GM21717 (cell line): Measurements from ENCODE around the gene TEX101.
A peak's percentile ranks its signal among the peaks of the same experiment; 100 is the strongest.

Source experiments
- ATAC-seq: cut with Tn5 transposase; IDR thresholded peaks from one replicate; pipeline ENCODE4 v1.9.1; 2021; ENCODE audit warnings: mild to moderate bottlenecking, moderate library complexity; ENCODE audit not compliant: unreplicated experiment

The TEX101 gene

DNA sequence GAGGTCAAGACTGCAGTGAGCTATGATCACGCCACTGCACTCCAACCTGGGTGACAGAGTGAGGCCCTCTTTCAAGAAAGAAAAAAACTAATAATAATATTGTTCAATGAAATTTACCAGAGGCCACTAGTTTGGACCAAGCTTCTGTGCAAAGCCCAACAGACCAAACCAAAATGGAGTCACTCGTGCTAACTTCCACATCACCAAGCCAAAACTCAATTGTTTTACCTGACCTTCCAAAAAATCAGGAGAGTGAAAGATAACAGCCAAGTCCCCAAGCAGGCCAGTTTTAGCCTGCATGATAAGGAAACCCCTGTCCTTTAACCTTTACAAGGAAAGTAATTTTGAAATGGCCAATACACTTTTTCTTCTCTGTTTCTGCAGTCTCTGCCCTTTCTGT, 30.7 kb downstream of the TEX101 start:
- no peak for ATAC-seq

DNA sequence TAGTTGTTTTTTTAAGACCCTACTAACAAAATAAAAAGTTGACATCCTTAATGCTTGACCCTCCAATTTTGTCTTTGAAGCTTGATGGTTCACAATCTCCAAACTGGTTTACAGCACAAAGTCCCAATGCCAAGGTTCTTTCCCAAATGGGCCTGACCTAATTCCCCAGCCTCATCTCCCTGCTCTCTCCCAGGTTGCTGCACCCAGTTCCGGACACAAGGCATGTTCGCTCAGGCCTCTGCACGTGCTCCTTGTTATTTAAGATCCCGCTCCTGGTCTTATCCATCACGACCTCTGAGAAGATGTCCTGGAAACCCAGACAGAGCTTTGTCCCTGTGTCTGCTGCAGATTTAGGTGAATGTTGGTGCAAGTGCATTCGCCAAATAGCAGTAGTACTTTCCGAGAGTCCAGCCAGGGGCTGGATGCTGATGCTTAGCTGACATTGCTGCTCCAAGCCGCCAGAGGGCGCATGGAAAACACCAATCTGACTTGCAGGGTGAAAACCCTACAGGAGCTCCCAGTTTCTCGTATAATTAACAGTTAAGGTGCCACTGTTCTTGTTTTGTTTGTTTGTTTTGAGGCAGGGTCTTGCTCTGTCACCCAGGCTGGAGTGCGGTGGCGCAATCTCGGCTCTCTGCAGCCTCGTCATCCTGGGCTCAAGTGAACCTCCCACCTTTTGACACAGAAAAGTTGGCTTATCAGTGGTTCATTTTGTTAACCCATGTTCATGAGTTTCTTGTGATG, 32.2 kb downstream of the TEX101 start:
- no peak for ATAC-seq

DNA sequence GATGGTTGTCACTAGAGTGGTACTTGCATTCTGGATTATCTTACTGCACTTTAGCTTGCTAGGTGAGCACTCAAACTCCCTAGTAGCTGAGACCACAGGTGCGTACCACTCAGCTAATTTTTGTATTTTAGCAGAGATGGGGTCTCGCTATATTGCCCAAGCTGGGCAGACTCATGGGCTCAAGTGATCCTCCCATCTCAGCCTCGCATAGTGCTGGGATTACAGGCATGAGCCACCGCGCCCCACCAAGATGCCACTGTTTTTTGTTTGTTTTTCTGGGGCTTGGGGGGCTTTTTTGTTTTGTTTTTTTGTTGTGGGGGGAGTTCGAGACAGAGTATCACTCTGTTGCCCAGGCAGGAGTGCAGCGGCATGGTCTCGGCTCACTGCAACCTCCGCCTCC, 33.0 kb downstream of the TEX101 start:
- no peak for ATAC-seq

DNA sequence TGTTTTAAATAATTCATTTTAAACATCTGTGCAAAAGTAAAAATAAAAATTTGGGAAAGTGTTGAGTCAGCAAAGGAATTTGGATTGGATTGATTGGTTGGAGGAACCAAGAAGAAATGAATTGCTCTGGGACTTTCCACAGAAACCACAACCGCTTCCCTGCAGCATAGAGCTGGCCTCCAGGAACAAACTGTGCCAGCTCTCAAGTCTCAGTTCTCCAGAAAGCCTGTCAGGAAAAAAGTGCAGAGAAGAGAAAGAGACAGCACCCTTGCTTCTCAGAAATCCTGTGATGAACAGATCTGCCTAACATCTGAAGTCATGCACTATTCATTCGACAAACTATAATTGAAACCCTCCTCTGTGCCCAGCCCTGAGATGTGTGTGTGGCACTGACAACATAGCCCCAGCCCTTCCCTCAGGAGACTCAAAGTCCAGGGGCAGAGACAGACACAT, 35.9 kb downstream of the TEX101 start:
- no peak for ATAC-seq

DNA sequence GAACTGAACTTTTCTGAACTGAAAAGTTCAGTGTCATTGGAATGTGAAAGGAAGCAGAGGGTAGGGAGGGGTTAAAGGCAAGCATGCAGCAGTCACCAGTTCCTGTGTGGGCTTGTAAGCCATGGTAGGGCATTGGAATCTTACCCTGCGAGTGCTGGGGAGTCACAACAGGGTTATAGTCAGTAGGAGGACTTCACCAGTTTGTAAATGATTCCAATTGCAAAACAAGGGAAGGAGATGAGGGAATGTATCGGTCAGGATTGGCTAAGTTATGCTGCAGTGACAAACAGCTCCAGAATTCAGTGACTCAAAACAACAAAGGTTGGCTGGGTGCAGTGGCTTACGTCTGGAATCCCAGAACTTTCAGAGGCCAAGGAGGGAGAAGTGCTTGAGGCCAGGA, 37.9 kb downstream of the TEX101 start:
- no peak for ATAC-seq

DNA sequence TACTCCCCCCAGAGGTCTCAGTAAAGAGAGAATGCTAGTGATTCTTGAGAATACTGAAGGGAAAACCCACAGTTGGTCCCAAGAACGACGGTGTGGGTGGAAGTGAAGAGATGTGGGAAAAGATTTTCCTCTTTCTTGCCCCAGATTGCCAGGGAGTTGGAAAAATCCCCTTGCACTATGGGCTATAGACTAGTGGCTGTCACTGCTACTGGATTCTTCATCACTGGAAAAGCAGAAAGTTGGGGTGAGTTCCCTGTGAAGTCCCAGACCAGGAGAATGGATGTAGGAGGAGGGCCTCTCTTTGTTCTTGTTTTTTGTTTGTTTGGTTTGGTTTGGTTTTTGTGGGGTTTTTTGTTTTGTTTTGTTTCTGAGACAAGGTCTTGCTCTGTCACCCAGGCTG, 39.3 kb downstream of the TEX101 start:
- ATAC-seq: no peak

DNA sequence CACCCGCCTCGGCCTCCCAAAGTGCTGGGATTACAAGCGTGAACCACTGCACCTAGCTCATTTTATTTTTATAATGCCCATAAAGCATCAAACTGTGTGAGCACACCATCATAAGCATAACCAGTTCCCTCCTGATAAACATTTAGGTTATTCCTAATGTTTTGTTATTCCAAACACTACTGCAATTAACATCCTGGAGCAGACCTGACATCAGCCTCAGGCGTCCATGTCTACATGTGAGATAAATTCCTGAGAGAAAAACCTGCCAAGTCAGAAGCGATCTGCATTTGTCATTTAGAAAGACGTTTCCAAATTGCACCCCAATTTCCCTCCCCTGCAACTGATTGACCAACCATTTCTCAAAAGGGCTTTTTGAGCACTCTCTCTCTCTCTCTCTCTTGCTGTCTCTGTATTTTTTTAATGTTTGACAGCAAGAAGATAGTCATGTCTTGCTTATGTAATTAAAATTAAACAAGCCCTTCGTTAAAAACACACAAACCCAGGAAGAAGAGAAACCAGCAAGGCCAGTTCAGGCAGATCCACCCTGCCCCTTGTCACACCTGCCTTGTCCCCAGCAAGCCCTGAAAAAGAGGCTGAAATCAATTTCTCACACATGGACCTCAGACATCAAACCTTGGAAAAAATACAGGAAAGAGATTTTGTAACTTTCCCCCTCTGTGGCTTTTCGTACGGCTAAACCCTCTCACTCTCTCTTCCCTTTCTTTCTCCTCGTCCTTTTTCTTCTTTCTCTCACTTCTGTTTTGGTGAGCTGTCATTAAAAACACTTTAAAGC, 40.8 kb downstream of the TEX101 start:
- ATAC-seq: no peak

DNA sequence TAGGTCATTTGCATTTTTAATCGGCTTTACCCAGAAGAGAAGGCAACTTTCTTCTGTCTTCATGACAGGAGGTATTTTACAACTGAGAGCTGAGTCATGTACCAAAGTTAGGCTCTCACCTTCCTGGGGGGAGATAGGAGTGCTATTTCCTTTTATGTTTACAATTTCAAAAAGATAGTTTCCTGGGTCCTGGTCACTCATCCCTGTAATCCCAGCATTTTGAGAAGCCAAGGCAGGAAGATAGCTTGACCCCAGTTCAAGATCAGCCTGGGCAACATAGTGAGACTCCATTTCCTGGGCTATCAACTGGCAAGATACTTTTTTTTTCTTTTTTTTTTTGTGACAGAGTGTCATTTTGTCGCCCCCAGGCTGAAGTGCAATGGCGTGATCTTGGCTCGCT, 43.1 kb downstream of the TEX101 start:
- ATAC-seq: no peak

DNA sequence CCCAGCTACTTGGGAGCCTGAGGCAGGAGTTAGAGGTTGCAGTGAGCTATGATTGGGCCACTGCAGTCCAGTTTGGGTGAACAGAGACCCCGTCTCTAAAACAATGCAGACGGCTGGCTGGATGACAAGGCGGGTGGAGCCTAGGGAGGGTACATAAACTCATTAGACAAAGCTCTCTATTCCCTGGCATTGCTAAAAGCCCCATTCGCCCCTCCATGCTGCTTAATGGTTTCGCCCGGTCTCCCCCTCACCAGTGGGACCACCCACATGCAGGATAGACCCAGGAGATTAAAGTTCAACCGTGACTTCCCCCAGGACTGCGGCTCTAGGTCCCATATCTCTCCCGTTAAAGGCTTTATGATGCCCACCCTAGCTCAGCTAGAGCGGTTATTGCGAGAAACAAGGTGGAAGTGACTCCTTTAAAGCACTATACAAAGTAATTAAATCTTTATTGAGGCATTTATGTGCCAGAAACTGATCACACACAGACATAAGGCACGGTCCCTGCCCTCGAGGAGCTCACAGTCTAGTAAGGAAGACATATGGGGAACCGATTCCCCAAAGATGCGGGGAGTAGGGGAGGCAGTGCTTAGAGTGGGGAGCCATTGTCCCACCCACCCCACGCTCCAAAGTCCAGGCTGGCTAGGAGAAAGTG, 45.8 kb downstream of the TEX101 start:
- ATAC-seq: no peak

DNA sequence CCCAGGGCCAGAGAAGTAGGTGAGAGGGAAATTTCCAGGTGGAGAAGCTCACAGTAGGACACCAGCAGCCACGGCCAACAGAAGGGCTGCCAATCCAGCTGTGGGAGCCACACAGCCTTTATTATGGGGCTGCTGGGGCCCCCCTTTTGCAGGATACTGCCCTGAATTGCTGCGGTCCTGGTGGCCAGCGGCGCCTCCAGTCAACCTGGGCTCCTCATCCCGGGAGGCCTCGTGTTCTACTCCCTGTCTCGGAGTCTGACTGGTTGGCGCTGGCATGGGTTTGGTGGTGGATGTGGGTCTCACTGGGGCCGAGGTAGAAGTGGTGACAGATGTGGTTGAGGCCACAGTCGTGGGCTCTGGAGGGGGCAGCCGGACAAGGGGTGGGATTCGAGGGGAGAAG, 46.6 kb downstream of the TEX101 start:
- no peak for ATAC-seq

DNA sequence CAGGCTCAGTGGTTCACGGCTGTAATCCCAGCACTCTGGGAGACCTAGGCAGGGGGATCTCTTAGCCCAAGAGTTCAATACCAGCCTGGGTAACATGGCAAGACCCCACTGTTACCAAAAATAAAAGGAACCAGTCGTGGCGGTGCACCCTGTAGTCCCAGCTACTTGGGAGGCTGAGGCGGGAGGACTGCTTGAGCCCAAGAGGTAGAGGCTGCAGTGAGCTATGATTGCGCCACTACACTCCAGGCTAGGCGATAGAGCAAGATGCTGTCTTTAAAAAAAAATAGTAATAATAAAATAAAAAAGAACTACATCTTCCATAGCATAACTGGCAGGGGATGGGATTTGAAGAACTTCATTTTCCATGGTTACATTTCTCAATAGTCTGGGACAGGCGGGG, 47.7 kb downstream of the TEX101 start:
- no peak for ATAC-seq

DNA sequence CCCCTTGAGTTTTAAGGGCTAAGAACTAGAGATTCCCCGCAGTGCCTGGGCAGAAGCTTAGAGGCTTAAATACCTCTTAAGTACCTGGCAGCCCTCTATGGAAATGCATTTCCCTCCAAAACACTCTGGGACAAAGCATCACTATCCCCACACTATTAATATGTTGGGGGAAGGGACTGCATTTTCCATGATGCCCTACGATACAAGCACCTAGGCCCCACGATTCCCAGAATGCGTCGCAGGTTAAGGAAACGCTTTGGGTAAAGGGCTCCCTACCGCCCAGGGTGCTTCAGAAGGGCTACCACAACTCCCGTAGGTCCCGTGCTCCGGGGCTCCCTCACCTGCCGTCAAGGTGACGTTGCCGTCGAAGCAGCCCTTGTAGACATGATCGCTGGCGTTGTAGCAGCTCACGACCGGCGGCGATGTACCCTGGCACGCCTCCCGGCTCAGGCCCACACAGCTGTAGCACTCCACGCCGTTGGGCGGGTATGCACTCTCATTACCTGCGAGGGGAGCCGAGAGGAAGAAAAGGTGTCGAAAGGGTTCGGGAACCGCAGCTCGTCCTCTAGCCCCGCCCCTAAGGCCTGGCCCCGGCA, 48.2 kb downstream of the TEX101 start:
- ATAC-seq: no peak

DNA sequence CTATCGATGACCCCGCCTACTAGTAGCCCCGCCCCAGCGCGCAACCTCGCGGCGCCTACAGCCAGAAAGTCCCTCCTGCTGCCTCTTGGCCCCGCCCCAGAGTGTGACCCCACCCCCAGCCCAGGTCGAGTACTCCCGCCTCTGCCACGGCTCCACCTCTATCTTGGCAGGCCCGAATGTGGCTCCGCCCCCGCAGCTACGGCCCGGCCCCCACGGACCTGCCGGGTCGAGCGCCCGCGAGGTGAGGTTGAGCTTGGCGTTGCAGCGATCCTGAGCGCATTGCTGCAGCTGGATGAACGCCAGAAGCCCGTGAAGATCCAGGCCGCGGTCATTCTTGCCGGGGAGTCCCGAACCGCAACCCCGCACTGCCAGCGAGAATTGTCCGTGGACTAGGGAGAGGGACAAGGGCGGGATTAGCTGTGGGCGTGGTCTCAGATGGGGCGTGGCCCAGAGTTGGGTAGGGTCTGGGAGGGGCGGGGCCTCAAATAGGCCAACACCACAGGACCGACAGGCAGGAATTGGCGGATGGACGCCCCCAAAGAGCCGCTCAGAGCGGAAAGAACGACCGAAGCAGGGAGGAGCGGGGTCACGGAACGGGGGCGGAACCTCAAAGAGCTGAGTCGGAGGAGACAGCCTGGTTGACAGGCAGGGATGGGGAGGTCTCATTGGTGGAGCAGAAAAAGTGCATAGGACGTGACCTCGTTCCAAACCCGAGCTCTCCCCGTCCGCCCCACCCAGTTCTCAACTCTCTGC, 48.9 kb downstream of the TEX101 start:
- ATAC-seq: peak; percentile 73

DNA sequence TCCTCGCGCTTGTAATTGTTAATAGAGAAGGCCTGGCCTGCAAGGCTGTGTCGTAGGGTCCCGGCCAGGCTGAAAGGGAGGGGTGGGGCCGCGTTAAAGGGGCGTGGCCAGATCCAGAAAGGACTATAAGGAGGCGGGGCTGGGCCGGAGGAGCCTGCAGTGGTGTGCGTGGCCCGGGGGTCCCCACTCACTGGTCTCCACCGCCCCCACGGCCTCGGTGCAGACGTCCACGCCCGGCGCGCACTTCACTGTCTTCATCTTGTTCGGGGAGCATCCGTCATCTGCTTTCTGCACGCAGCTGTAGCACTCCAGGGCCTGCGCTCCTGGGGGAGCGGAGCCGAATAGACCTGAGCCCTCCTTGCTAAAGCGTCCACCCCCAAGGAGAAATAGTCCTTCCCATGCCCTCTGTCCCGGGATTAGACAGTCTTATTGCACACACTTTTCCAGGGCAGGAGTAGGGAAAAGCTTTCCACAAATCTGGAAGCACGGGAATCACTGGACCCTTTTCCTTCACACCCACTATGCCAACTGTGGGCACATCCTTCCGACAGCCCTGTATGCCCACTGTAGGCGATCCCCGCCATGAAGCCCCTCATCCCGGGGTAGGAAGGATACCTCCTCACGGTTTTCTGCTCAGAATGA, 49.6 kb downstream of the TEX101 start:
- peak; percentile 34 for ATAC-seq

DNA sequence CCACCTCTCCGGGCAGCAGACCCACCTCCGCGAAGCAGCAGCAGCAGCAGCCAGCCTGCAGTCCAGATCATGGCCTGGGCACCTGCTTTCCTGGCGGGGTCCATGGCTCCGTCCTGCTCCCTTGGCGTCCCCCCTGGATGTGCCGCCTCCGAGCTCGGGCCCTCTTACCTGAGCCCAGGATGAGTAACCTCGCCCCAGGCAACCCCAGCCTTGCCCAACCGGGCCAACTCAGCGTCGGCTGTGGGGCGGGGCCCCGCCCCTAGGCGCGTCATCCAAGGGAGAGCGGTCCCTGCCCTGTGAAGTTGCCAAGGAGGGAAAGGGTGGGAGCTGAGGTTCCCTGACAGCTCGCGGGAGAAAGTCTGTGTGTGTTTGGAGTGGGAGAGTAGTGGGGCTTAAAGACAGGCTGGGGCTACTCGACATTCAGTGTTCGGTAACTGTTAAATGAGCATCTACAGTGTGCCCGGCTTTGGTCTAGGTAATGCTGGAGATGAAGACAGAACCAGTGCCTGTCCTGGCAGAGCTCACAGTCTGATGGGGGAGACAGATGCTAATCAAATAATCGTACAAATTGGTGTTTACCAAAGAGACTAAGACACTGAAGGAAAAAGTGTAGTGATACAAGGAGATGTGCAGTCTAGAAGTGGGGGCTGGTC, 50.9 kb downstream of the TEX101 start, which contains the start of gene LYPD3:
TSS of gene LYPD3 (minus strand) at position 141 of the 653 bp plus-strand sequence. CDS start at position 104, 37 bp downstream.
- no peak for ATAC-seq

DNA sequence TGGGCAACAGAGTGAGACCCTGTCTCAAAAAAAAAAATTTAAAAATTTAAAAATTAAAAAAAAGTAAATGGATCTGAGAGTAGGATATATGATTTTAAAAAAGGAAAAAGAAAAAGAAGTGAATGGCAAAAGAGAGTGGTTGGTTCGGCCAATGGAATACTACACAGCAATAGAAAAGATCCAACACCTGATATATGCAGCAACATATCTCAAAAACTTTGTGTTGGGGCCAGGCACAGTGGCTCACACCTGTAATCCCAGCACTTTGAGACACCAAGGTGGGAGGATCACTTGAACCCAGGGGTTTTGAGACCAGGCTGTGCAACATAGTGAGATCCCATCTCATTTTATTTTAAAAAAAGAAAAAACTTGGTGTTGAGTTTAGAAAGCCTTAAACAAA, 52.1 kb downstream of the TEX101 start:
- ATAC-seq: no peak

DNA sequence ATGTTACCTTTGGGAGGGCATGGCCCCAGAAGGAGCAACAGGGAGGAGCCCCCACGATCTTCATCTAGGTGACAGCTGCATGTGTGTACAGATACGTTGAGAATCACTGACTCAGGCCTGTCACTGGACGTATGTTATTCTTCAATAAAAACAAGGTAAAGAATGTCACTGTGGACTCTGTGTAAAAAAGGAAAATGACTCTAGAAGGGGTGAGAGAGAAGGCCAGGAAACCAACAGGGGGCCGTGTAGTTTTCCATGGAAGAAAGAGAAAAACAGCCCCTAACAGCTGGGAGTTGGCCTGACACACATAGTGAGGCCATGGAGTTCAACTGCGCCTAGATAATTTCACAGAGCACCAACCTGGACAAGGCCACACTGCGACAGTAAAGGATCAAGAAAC, 52.6 kb downstream of the TEX101 start:
- ATAC-seq: no peak

DNA sequence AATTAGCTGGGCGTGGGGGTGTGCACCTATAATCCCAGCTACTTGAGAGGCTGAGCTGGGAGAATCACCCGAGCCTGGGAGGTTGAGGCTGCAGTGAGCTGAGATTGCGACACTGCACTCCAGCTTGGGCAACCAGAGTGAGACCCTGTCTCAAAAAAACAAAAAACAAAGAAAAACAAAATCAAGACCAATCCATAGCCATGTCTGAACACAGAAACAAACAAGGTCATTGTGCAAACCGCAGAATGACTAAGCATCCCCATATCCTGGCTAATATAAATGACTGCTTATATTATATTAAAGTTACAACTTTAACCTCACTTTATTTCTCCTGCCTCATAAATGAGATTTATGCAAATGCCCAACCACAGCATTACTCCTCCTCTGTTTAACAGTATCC, 53.0 kb downstream of the TEX101 start:
- ATAC-seq: no peak
